ENCODE data around the gene TNFRSF11A.

Gene TNFRSF11A

GRCh38 chr18:62325806-62326645, 916 bp downstream of the TNFRSF11A start:
- no peak for DNase-seq (ENCODE audit: low read depth in 2 of 2)

GRCh38 chr18:62326646-62327348, 1.7 kb downstream of the TNFRSF11A start:
- DNase-seq (ENCODE audit: low read depth in 2 of 2): no peak

- no peak for DNase-seq (ENCODE audit: low read depth in 2 of 2)
Measured at GRCh38 chr18:62327977-62328376, 2.9 kb downstream of the TNFRSF11A start.

GRCh38 chr18:62328586-62329525, 3.7 kb downstream of the TNFRSF11A start:
- DNase-seq (ENCODE audit: low read depth in 2 of 2): no peak

- no peak for DNase-seq (ENCODE audit: low read depth in 2 of 2)
Measured at GRCh38 chr18:62329691-62330454, 4.8 kb downstream of the TNFRSF11A start.

GRCh38 chr18:62330650-62331049, 5.5 kb downstream of the TNFRSF11A start:
- no peak for DNase-seq (ENCODE audit: low read depth in 2 of 2)

GRCh38 chr18:62331581-62332356, 6.7 kb downstream of the TNFRSF11A start:
- DNase-seq (ENCODE audit: low read depth in 2 of 2): no peak

- DNase-seq (ENCODE audit: low read depth in 2 of 2): no peak
Measured at GRCh38 chr18:62332431-62332830, 7.3 kb downstream of the TNFRSF11A start.

GRCh38 chr18:62332964-62333695, 8.0 kb downstream of the TNFRSF11A start:
- DNase-seq (ENCODE audit: low read depth in 2 of 2): no peak

- no peak for DNase-seq (ENCODE audit: low read depth in 2 of 2)
Measured at GRCh38 chr18:62334120-62334519, 9.0 kb downstream of the TNFRSF11A start.

GRCh38 chr18:62335494-62335893, 10.4 kb downstream of the TNFRSF11A start:
- DNase-seq (ENCODE audit: low read depth in 2 of 2): no peak

GRCh38 chr18:62336618-62337017, 11.5 kb downstream of the TNFRSF11A start:
- DNase-seq (ENCODE audit: low read depth in 2 of 2): no peak

GRCh38 chr18:62337336-62337735, 12.2 kb downstream of the TNFRSF11A start:
- no peak for DNase-seq (ENCODE audit: low read depth in 2 of 2)

GRCh38 chr18:62338446-62339105, 13.5 kb downstream of the TNFRSF11A start:
- no peak for DNase-seq (ENCODE audit: low read depth in 2 of 2)

- peak; percentile 5 to 8 for DNase-seq (ENCODE audit: low read depth in 2 of 2)
Measured at GRCh38 chr18:62339106-62339988, 14.2 kb downstream of the TNFRSF11A start.

GRCh38 chr18:62340996-62341395, 15.9 kb downstream of the TNFRSF11A start:
- DNase-seq (ENCODE audit: low read depth in 2 of 2): no peak

- DNase-seq (ENCODE audit: low read depth in 2 of 2): no peak
Measured at GRCh38 chr18:62341473-62341872, 16.4 kb downstream of the TNFRSF11A start.

- DNase-seq (ENCODE audit: low read depth in 2 of 2): no peak
Measured at GRCh38 chr18:62342884-62343283, 17.8 kb downstream of the TNFRSF11A start.

Data from fibroblast of skin of left biceps (primary cell).